Caco-2 (cell line): ENCODE measurements around the gene MBOAT1. TPM values are rescaled to one million over a fixed set of nuclear protein-coding genes. Genes with fewer than 3 reads are reported as not detected.

ENCODE experiments used
- BruUV-seq: library from RNA; stranded (reverse); fragments of 400-500 nt; replicated peaks from 2 replicates; lab custom pipeline; 2021; lab: Mats Ljungman, UMichigan
- CTCF ChIA-PET: fragments of 300-600 bp; sonication (Branson Sonifier 250); formaldehyde crosslinking; loops from one replicate; lab custom pipeline; 2022; ENCODE audit warnings: antibody characterized with exemption; lab: Charles Lee
- POLR2A ChIA-PET: fragments of 300-600 bp; sonication (Branson Sonifier 250); formaldehyde crosslinking; loops from one replicate; lab custom pipeline; 2022; ENCODE audit warnings: antibody characterized with exemption; lab: Charles Lee
- DNase-seq, 2 experiments: peaks; one replicate each; pipeline versions ENCODE4 v3.0.0 to v3.0.0-alpha.2; 2020 to 2022
- H3K27me3 ChIP-seq: replicated peaks from 2 replicates; pipeline ENCODE4 v1.6.0; 2011; ENCODE audit warnings: low read length; ENCODE audit not compliant: control insufficient read depth, insufficient read depth
- H3K36me3 ChIP-seq: 2 replicates; pipeline ENCODE4 v1.5.1; 2011; ENCODE audit warnings: low read length; ENCODE audit not compliant: control insufficient read depth, insufficient read depth
- H3K4me1 ChIP-seq: fragments of 250-450 bp; sonication (Bioruptor Pico); 2 replicates; pipeline ENCODE4 v1.5.1; 2020; ENCODE audit warnings: mild to moderate bottlenecking
- H3K4me3 ChIP-seq: 2 replicates; pipeline ENCODE4 v1.5.1; 2011; ENCODE audit warnings: low read depth, mild to moderate bottlenecking, control low read depth, low read length
- H3K9me3 ChIP-seq: fragments of 250-450 bp; sonication (Bioruptor Pico); 2 replicates; pipeline ENCODE4 v1.5.1; 2020; ENCODE audit warnings: mild to moderate bottlenecking, moderate library complexity
- H3K27ac Mint-ChIP-seq: one replicate; pipeline ENCODE4 v1.8.0; 2022; ENCODE audit warnings: mixed read lengths; ENCODE audit not compliant: unreplicated experiment
- H3K27me3 Mint-ChIP-seq: one replicate; pipeline ENCODE4 v1.8.0; 2022; ENCODE audit warnings: mixed read lengths; ENCODE audit not compliant: insufficient read depth, unreplicated experiment
- H3K36me3 Mint-ChIP-seq: one replicate; pipeline ENCODE4 v1.8.0; 2022; ENCODE audit warnings: mild to moderate bottlenecking, mixed read lengths; ENCODE audit not compliant: insufficient read depth, unreplicated experiment
- H3K4me1 Mint-ChIP-seq: one replicate; pipeline ENCODE4 v1.8.0; 2022; ENCODE audit warnings: low read depth, mixed read lengths; ENCODE audit not compliant: unreplicated experiment
- H3K4me3 Mint-ChIP-seq: one replicate; pipeline ENCODE4 v1.8.0; 2022; ENCODE audit warnings: mild to moderate bottlenecking, moderate library complexity, mixed read lengths; ENCODE audit not compliant: unreplicated experiment
- H3K9me3 Mint-ChIP-seq: one replicate; pipeline ENCODE4 v1.8.0; 2022; ENCODE audit warnings: mixed read lengths; ENCODE audit not compliant: unreplicated experiment
- CTCF ChIP-seq, 2 experiments: fragments of 200-600 bp in 1 of 2; IDR thresholded peaks; 1 replicate in 1 of 2; 2 replicates in 1 of 2; pipeline versions ENCODE4 v1.5.1 to v1.8.0; 2011 to 2022; ENCODE audit warnings: antibody characterized with exemption in 1 of 2, control low read depth in 1 of 2, inconsistent platforms in 1 of 2, low read depth in 1 of 2, low read length in 1 of 2, mild to moderate bottlenecking in 1 of 2, moderate library complexity in 1 of 2; ENCODE audit not compliant: insufficient read depth in 1 of 2, severe bottlenecking in 1 of 2, unreplicated experiment in 1 of 2
- intact Hi-C: fragments of 100-400 bp; cut with micrococcal nuclease; formaldehyde crosslinking; loops from one replicate; pipeline ENCODE4 v1.10.0; 2022; ENCODE audit not compliant: unreplicated experiment
- total RNA-seq: library from RNA; stranded (reverse); gene quantifications from 2 replicates; pipeline ENCODE4 v1.2.3, GENCODE V29; 2022

The MBOAT1 gene
- total RNA-seq, 1 experiment from 2014 or later = 7.3 TPM

- peaks cover 21% of the 10 kb centered on the region for H3K4me1 Mint-ChIP-seq
- TF ChIP-seq CTCF (IDR thresholded peaks at IDR 0.05; ENCODE audit: insufficient read depth in 1 of 2, low read depth in 1 of 2, low read length in 1 of 2, severe bottlenecking in 1 of 2, unreplicated experiment in 1 of 2) = no peak
- H3K27ac Mint-ChIP-seq = no peak overlapping the region
- DNase-seq = no peak
- CTCF ChIA-PET = interaction anchor here (0.6 to 0.8 kb wide), 2 partner anchors 11 to 133 kb away, joined by 3 to 4 read pairs; no protein-coding TSS in a partner anchor
- H3K4me1 ChIP-seq = peaks cover 18% of the 10 kb centered on the region
- no peaks in the 10 kb centered on the region for H3K9me3 ChIP-seq
- intact Hi-C loops = no loop called here
- POLR2A ChIA-PET = no interaction called here
- no peaks in the 10 kb centered on the region for H3K27me3 ChIP-seq
- H3K36me3 Mint-ChIP-seq = no peaks in the 10 kb centered on the region
- no peak overlapping the region for H3K4me3 ChIP-seq
- no TSS peak for BruUV-seq
- no peaks in the 10 kb centered on the region; the same call in 1 of the 2 replicates for H3K36me3 ChIP-seq
- no peak overlapping the region for H3K4me3 Mint-ChIP-seq
- H3K27me3 Mint-ChIP-seq = no peaks in the 10 kb centered on the region
- no peaks in the 10 kb centered on the region for H3K9me3 Mint-ChIP-seq
Measured at GRCh38 chr6:20115246-20115980, 96.9 kb downstream of the MBOAT1 start.

- no peaks in the 10 kb centered on the region for H3K9me3 Mint-ChIP-seq
Measured at GRCh38 chr6:20113649-20114224, 98.5 kb downstream of the MBOAT1 start.

More at GRCh38 chr6:20113649-20114224, 98.5 kb downstream of the MBOAT1 start:
- ChIA-PET CTCF (no interaction called here), POLR2A (no interaction called here)
- TF ChIP-seq CTCF (IDR thresholded peaks at IDR 0.05; ENCODE audit: insufficient read depth in 1 of 2, low read depth in 1 of 2, low read length in 1 of 2, severe bottlenecking in 1 of 2, unreplicated experiment in 1 of 2) = no peak
- Histone ChIP-seq H3K9me3 (no peaks in the 10 kb centered on the region), H3K4me1 (peaks cover 18% of the 10 kb centered on the region), H3K4me3 (no peak overlapping the region), H3K27me3 (no peaks in the 10 kb centered on the region), H3K36me3 (peaks cover 1% of the 10 kb centered on the region)
- Mint-ChIP-seq H3K36me3 (peaks cover 5% of the 10 kb centered on the region), H3K4me1 (peaks cover 19% of the 10 kb centered on the region), H3K4me3 (no peak overlapping the region), H3K27ac (no peak overlapping the region), H3K27me3 (no peaks in the 10 kb centered on the region)
- intact Hi-C loops = loop anchor here (2.0 kb wide), 1 partner anchor 13 kb away; no protein-coding TSS in a partner anchor
- no peak for DNase-seq
- BruUV-seq = no TSS peak
